Mucosa of stomach (tissue), 1 donor: ENCODE data around the gene FAM174A.
"Not testable (repeated sequence)": the region's sequence is repeated elsewhere in the genome, so short reads cannot be mapped to it uniquely, and the experiment has no call there.

Experiments used
- H3K27me3 ChIP-seq: one replicate; pipeline ENCODE4 v1.7.0; 2013; ENCODE audit warnings: mild to moderate bottlenecking, low read length; ENCODE audit not compliant: control insufficient read depth, insufficient read depth
- H3K36me3 ChIP-seq: one replicate; pipeline ENCODE4 v1.7.0; 2013; ENCODE audit warnings: low read length; ENCODE audit not compliant: control insufficient read depth, insufficient read depth
- H3K4me1 ChIP-seq: one replicate; pipeline ENCODE4 v1.7.0; 2013; ENCODE audit warnings: mild to moderate bottlenecking, low read length; ENCODE audit not compliant: control insufficient read depth, insufficient read depth
- H3K4me3 ChIP-seq: one replicate; pipeline ENCODE4 v1.7.0; 2013; ENCODE audit warnings: low read length
- H3K9ac ChIP-seq: one replicate; pipeline ENCODE4 v1.7.0; 2013; ENCODE audit warnings: mild to moderate bottlenecking, low read length, moderate library complexity
- H3K9me3 ChIP-seq: one replicate; pipeline ENCODE4 v1.7.0; 2013; ENCODE audit warnings: mild to moderate bottlenecking, low read length, moderate library complexity; ENCODE audit not compliant: control insufficient read depth
- donor health status: Pancreatic carcinoma.

The FAM174A gene

GRCh38 chr5:100584069-100584468 lies 48.9 kb downstream of the FAM174A start:
- Histone ChIP-seq H3K9ac (no peak overlapping the region), H3K4me3 (no peak overlapping the region), H3K9me3 (no peaks in the 10 kb centered on the region), H3K4me1 (no peaks in the 10 kb centered on the region), H3K27me3 (no peaks in the 10 kb centered on the region), H3K36me3 (no peaks in the 10 kb centered on the region)

- H3K9me3 ChIP-seq = no peaks in the 10 kb centered on the region
- H3K4me1 ChIP-seq = no peaks in the 10 kb centered on the region
- no peak overlapping the region for H3K9ac ChIP-seq
- H3K4me3 ChIP-seq = no peak overlapping the region
- H3K27me3 ChIP-seq = no peaks in the 10 kb centered on the region
- no peaks in the 10 kb centered on the region for H3K36me3 ChIP-seq
Observed at GRCh38 chr5:100584889-100585288, 49.7 kb downstream of the FAM174A start.

- Histone ChIP-seq H3K4me3 (no peak overlapping the region), H3K9ac (no peak overlapping the region), H3K4me1 (no peaks in the 10 kb centered on the region), H3K27me3 (no peaks in the 10 kb centered on the region), H3K36me3 (no peaks in the 10 kb centered on the region), H3K9me3 (no peaks in the 10 kb centered on the region)
Observed at GRCh38 chr5:100590867-100591266, 55.7 kb downstream of the FAM174A start.

GRCh38 chr5:100595152-100595811 lies 60.1 kb downstream of the FAM174A start:
- Histone ChIP-seq H3K4me1 (no peaks in the 10 kb centered on the region), H3K27me3 (no peaks in the 10 kb centered on the region), H3K9me3 (no peaks in the 10 kb centered on the region), H3K36me3 (no peaks in the 10 kb centered on the region), H3K9ac (no peak overlapping the region), H3K4me3 (no peak overlapping the region)

- no peak overlapping the region for H3K4me3 ChIP-seq
- H3K27me3 ChIP-seq = no peaks in the 10 kb centered on the region
- no peak overlapping the region for H3K9ac ChIP-seq
- no peaks in the 10 kb centered on the region for H3K9me3 ChIP-seq
- no peaks in the 10 kb centered on the region for H3K4me1 ChIP-seq
- H3K36me3 ChIP-seq = no peaks in the 10 kb centered on the region
Observed at GRCh38 chr5:100595812-100596173, 60.6 kb downstream of the FAM174A start.

GRCh38 chr5:100598446-100598845 lies 63.3 kb downstream of the FAM174A start:
- no peak overlapping the region for H3K4me3 ChIP-seq
- no peaks in the 10 kb centered on the region for H3K27me3 ChIP-seq
- H3K36me3 ChIP-seq = no peaks in the 10 kb centered on the region
- no peaks in the 10 kb centered on the region for H3K4me1 ChIP-seq
- no peak overlapping the region for H3K9ac ChIP-seq
- H3K9me3 ChIP-seq = no peaks in the 10 kb centered on the region

GRCh38 chr5:100600298-100600994 lies 65.3 kb downstream of the FAM174A start:
- no peak overlapping the region for H3K9ac ChIP-seq
- no peaks in the 10 kb centered on the region for H3K27me3 ChIP-seq
- no peaks in the 10 kb centered on the region for H3K36me3 ChIP-seq
- H3K9me3 ChIP-seq = no peaks in the 10 kb centered on the region
- H3K4me1 ChIP-seq = no peaks in the 10 kb centered on the region
- H3K4me3 ChIP-seq = no peak overlapping the region

- no peak overlapping the region for H3K9ac ChIP-seq
- no peaks in the 10 kb centered on the region for H3K9me3 ChIP-seq
- H3K36me3 ChIP-seq = no peaks in the 10 kb centered on the region
- no peaks in the 10 kb centered on the region for H3K27me3 ChIP-seq
- H3K4me3 ChIP-seq = no peak overlapping the region
- H3K4me1 ChIP-seq = no peaks in the 10 kb centered on the region
Observed at GRCh38 chr5:100603141-100603540, 68.0 kb downstream of the FAM174A start.

- not testable (repeated sequence) for H3K4me1 ChIP-seq, H3K27me3 ChIP-seq, H3K4me3 ChIP-seq, H3K9ac ChIP-seq, H3K36me3 ChIP-seq, H3K9me3 ChIP-seq
Observed at GRCh38 chr5:100604021-100604420, 68.8 kb downstream of the FAM174A start.

GRCh38 chr5:100609594-100609993 lies 74.4 kb downstream of the FAM174A start:
- Histone ChIP-seq H3K9ac (no peak overlapping the region), H3K4me1 (no peaks in the 10 kb centered on the region), H3K9me3 (no peaks in the 10 kb centered on the region), H3K36me3 (no peaks in the 10 kb centered on the region), H3K4me3 (no peak overlapping the region), H3K27me3 (no peaks in the 10 kb centered on the region)

GRCh38 chr5:100614308-100614707 lies 79.1 kb downstream of the FAM174A start:
- Histone ChIP-seq H3K4me3 (no peak overlapping the region), H3K4me1 (no peaks in the 10 kb centered on the region), H3K9ac (no peak overlapping the region), H3K27me3 (no peaks in the 10 kb centered on the region), H3K36me3 (no peaks in the 10 kb centered on the region), H3K9me3 (no peaks in the 10 kb centered on the region)

- Histone ChIP-seq H3K36me3 (no peaks in the 10 kb centered on the region), H3K27me3 (no peaks in the 10 kb centered on the region), H3K4me3 (no peak overlapping the region), H3K9ac (no peak overlapping the region), H3K9me3 (no peaks in the 10 kb centered on the region), H3K4me1 (no peaks in the 10 kb centered on the region)
Observed at GRCh38 chr5:100615362-100615761, 80.2 kb downstream of the FAM174A start.
